Adipose tissue (tissue), 3 donors: ENCODE data around the gene CRTAC1. TPM values are rescaled to one million over a fixed set of nuclear protein-coding genes. Genes with fewer than 3 reads are reported as not detected.

Experiments
- H3K27ac ChIP-seq: one replicate; pipeline ENCODE4 v1.5.1; 2013; ENCODE audit warnings: low read depth, low read length
- WGBS, 3 donors: extraction: QIAGEN DNeasy Blood & Tissue Kit; methylation state at CpG; one replicate each; pipeline ENCODE4 v1.1.7; 2013; 5-methylcytosine and 5-hydroxymethylcytosine counted together
- polyA plus RNA-seq, 3 donors: library from polyadenylated mRNA; stranded (reverse); fragments of 200-250 nt; gene quantifications; one replicate each; pipeline ENCODE4 v1.2.3, GENCODE V29; 2013
- donor health status: healthy with polysubstance abuse.
- donor health status: Bipolar disorder and iron deficiency.
- donor health status: healthy.

CRTAC1 gene
- polyA plus RNA-seq, 3 donors: 0.34 to 2.9 (median 0.49) TPM

- no peak overlapping the region for H3K27ac ChIP-seq
- 70 to 89% (median 86%) methylated on average over 2 of the region's 2 CpGs for WGBS, 3 donors
These were observed 30.5 kb downstream of the CRTAC1 start for GRCh38 chr10:97999923-98000248.

- H3K27ac ChIP-seq: no peak overlapping the region
- whole genome bisulfite sequencing, 3 donors: 75 to 80% (median 75%) methylated on average over 10 of the region's 10 CpGs
These were observed 31.1 kb downstream of the CRTAC1 start for GRCh38 chr10:97999066-97999922.

- 15 to 25% (median 19%) methylated on average over 2 of the region's 2 CpGs for WGBS, 3 donors
- no peak overlapping the region for H3K27ac ChIP-seq
These were observed 38.5 kb downstream of the CRTAC1 start for GRCh38 chr10:97991871-97992270.

- no peak overlapping the region for H3K27ac ChIP-seq
These were observed 48.6 kb downstream of the CRTAC1 start for GRCh38 chr10:97981816-97982215.

- WGBS, 3 donors: 68 to 73% (median 70%) methylated on average over 3 of the region's 3 CpGs
- H3K27ac ChIP-seq: no peak overlapping the region
These were observed 52.7 kb downstream of the CRTAC1 start for GRCh38 chr10:97977673-97978072.

- no peak overlapping the region for H3K27ac ChIP-seq
- WGBS, 3 donors: 78 to 84% (median 81%) methylated on average over 12 of the region's 12 CpGs
These were observed 54.8 kb downstream of the CRTAC1 start for GRCh38 chr10:97975598-97975997.

- WGBS, 3 donors: 22 to 33% (median 22%) methylated on average over 55 to 57 of the region's 57 CpGs
- no peak overlapping the region for H3K27ac ChIP-seq
These were observed 55.6 kb downstream of the CRTAC1 start for GRCh38 chr10:97974526-97975525.

- WGBS, 3 donors: 48 to 53% (median 51%) methylated on average over 16 of the region's 16 CpGs
- H3K27ac ChIP-seq: no peak overlapping the region
These were observed 56.3 kb downstream of the CRTAC1 start for GRCh38 chr10:97974100-97974499.

GRCh38 chr10:97969538-97970079 is 60.8 kb downstream of the CRTAC1 start:
- 53 to 66% (median 58%) methylated on average over 4 of the region's 4 CpGs for WGBS, 3 donors
- H3K27ac ChIP-seq: no peak overlapping the region

- WGBS, 3 donors: 75 to 77% (median 77%) methylated on average over 5 of the region's 5 CpGs
These were observed 65.7 kb downstream of the CRTAC1 start for GRCh38 chr10:97964748-97965147.

GRCh38 chr10:97961945-97962344 is 68.5 kb downstream of the CRTAC1 start:
- 57 to 73% (median 64%) methylated on average over 7 of the region's 7 CpGs for WGBS, 3 donors

More at GRCh38 chr10:97964748-97965147, 65.7 kb downstream of the CRTAC1 start:
- H3K27ac ChIP-seq: no peak overlapping the region

GRCh38 chr10:97960269-97961056 is 70.0 kb downstream of the CRTAC1 start:
- H3K27ac ChIP-seq: no peak overlapping the region
- 48 to 57% (median 56%) methylated on average over 4 of the region's 4 CpGs for WGBS, 3 donors

More at GRCh38 chr10:97961945-97962344, 68.5 kb downstream of the CRTAC1 start:
- no peak overlapping the region for H3K27ac ChIP-seq

- 73 to 81% (median 76%) methylated on average over 4 of the region's 4 CpGs for WGBS, 3 donors
- H3K27ac ChIP-seq: no peak overlapping the region
These were observed 81.0 kb downstream of the CRTAC1 start for GRCh38 chr10:97949462-97949861.

- no peak overlapping the region for H3K27ac ChIP-seq
- 44 to 78% (median 52%) methylated on average over 4 of the region's 4 CpGs for WGBS, 3 donors
These were observed 81.6 kb downstream of the CRTAC1 start for GRCh38 chr10:97948822-97949221.

- no peak overlapping the region for H3K27ac ChIP-seq
These were observed 85.6 kb downstream of the CRTAC1 start for GRCh38 chr10:97944772-97945171.

GRCh38 chr10:97943294-97943693 is 87.1 kb downstream of the CRTAC1 start:
- H3K27ac ChIP-seq: no peak overlapping the region
- WGBS, 3 donors: 64 to 78% (median 70%) methylated on average over 2 of the region's 2 CpGs

- no peak overlapping the region for H3K27ac ChIP-seq
- WGBS, 3 donors: 26 to 38% (median 30%) methylated on average over 6 of the region's 6 CpGs
These were observed 89.9 kb downstream of the CRTAC1 start for GRCh38 chr10:97940534-97940933.

- 30 to 40% (median 32%) methylated on average over 5 of the region's 5 CpGs for WGBS, 3 donors
- no peak overlapping the region for H3K27ac ChIP-seq
These were observed 90.9 kb downstream of the CRTAC1 start for GRCh38 chr10:97939446-97939990.
